ENCODE data around the gene ATP8B4. TPM values are rescaled to one million over a fixed set of nuclear protein-coding genes. Genes with fewer than 3 reads are reported as not detected.

Gene ATP8B4
- total and polyA plus RNA-seq, 2 of the 8 experiments (the other 6 are each of a cell fraction or from before 2014, with no cell fraction given): 0.17 to 0.24 TPM

DNA sequence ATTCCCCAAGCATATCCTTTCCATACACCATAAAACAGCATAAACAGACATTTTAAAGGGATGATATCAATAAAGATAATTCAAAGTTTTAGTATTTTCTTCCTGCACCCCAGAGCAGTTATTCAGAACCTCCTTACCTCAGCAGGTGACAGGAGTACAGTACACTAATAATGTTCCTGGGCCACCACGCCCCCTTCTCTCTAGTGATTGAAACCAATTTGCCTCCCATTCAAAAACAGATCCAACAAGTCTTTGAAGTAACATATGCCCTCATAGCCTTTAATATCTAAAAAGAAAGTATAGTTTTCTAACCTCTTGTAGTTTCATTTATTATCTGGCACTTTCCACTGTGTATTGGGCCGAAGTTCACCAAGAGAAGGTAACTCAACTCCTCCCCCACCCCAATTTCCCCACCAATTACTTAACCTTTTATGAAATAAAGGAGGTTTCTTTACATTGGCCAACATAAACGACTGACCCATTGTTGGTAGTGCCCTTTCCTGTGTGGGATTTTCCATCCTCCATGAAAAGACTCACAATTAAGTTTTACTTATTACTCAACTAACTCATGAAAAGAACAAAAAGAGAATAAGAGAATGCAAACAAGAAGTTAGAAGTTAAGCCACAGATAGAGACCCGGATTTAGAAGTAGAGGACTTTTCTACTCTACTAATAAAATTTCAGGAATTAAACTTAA lies 5.0 kb upstream of the ATP8B4 start:
- Histone ChIP-seq H3K4me1 (replicated peaks in 1 of 4; ENCODE audit: control insufficient read depth in 3 of 4, insufficient read depth in 4 of 4, low read length in 3 of 4) (no peaks in the 10 kb centered on the region; a peak in 1 of 7 replicates), H3K4me3 (ENCODE audit: extremely low read depth in 1 of 4, insufficient read depth in 2 of 4, low read depth in 3 of 4, low read length in 4 of 4) (no peak overlapping the region), H4K91ac (replicated peaks; ENCODE audit: insufficient read length, low read length) (no peak overlapping the region), H3K4me2 (ENCODE audit: insufficient read depth in 1 of 2, low read depth in 2 of 2, low read length in 2 of 2) (no peak overlapping the region), H3K9me3 (ENCODE audit: insufficient read depth in 2 of 2, low read depth in 1 of 2, low read length in 1 of 2) (no peaks in the 10 kb centered on the region), H2BK5ac (ENCODE audit: low read depth, low read length) (no peak overlapping the region), H4K20me1 (replicated peaks in 1 of 2; ENCODE audit: control insufficient read depth in 1 of 2, insufficient read depth in 2 of 2, low read length in 2 of 2) (no peaks in the 10 kb centered on the region), H3K18ac (ENCODE audit: extremely low read depth, low read length) (no peak overlapping the region), H3K27ac (ENCODE audit: low read depth, low read length) (no peak overlapping the region), H3K27me3 (replicated peaks in 1 of 4; ENCODE audit: control insufficient read depth in 3 of 4, extremely low read depth in 1 of 4, insufficient read depth in 3 of 4, low read length in 3 of 4) (no peaks in the 10 kb centered on the region), H2AK5ac (ENCODE audit: low read depth, low read length) (no peak overlapping the region), H3K36me3 (ENCODE audit: control insufficient read depth in 2 of 4, insufficient read depth in 4 of 4, low read length in 3 of 4) (no peaks in the 10 kb centered on the region), H2BK120ac (replicated peaks; ENCODE audit: low read depth, low read length) (no peak overlapping the region), H3K79me2 (ENCODE audit: control insufficient read depth in 1 of 2, insufficient read depth in 2 of 2, low read length in 2 of 2) (no peaks in the 10 kb centered on the region), H4K5ac (ENCODE audit: insufficient read length, low read depth, low read length) (no peak overlapping the region), H3K4ac (replicated peaks; ENCODE audit: insufficient read length, low read depth, low read length) (no peak overlapping the region), H2BK12ac (ENCODE audit: low read depth, low read length) (no peak overlapping the region), H4K8ac (ENCODE audit: extremely low read depth, insufficient read depth, low read length) (no peak overlapping the region), H3K9ac (replicated peaks in 1 of 4; ENCODE audit: extremely low read depth in 1 of 4, low read depth in 3 of 4, low read length in 3 of 4) (no peak overlapping the region), H3K56ac (replicated peaks; ENCODE audit: insufficient read length, low read depth, low read length) (no peak overlapping the region), H3K23me2 (ENCODE audit: low read depth, low read length) (no peaks in the 10 kb centered on the region), H2AFZ (ENCODE audit: low read length) (no peak overlapping the region), H3K23ac (ENCODE audit: insufficient read length) (no peak overlapping the region), H2BK15ac (ENCODE audit: low read length) (no peak overlapping the region), H3K14ac (ENCODE audit: insufficient read length) (no peak overlapping the region), H3K79me1 (ENCODE audit: low read depth, low read length) (no peaks in the 10 kb centered on the region), H2BK20ac (ENCODE audit: low read length) (no peak overlapping the region)
- no peak for DNase-seq (ENCODE audit: low read depth in 1 of 2, low spot score in 2 of 2)
- no peak for FAIRE-seq
- TF ChIP-seq NRF1 (IDR thresholded peaks at IDR 0.05; ENCODE audit: low read depth, low read length) (no peak), CBX8 (IDR thresholded peaks at IDR 0.05; ENCODE audit: borderline replicate concordance, low read depth, low read length) (no peak), NANOG (IDR thresholded peaks at IDR 0.05; ENCODE audit: insufficient read depth, low read depth, low read length, poor library complexity, severe bottlenecking) (no peak), KDM1A (IDR thresholded peaks at IDR 0.05; ENCODE audit: borderline replicate concordance, low read length) (no peak), RAD21 (IDR thresholded peaks at IDR 0.05 in 1 of 2, conservative IDR thresholded peaks at IDR 0.05 in 1 of 2; ENCODE audit: low read depth in 2 of 2, low read length in 2 of 2) (no peak), YY1 (IDR thresholded peaks at IDR 0.05; ENCODE audit: low read depth, low read length) (no peak), EGR1 (IDR thresholded peaks at IDR 0.05; ENCODE audit: borderline replicate concordance, low read depth, low read length) (no peak), CREB1 (IDR thresholded peaks at IDR 0.05) (no peak), BACH1 (IDR thresholded peaks at IDR 0.05; ENCODE audit: low read length) (no peak), SUZ12 (IDR thresholded peaks at IDR 0.05; ENCODE audit: low read length) (no peak), SP4 (IDR thresholded peaks at IDR 0.05; ENCODE audit: low read length) (no peak), TBP (IDR thresholded peaks at IDR 0.05; ENCODE audit: low read depth, low read length) (no peak)
- 91% methylated on average over 4 of the region's 4 CpGs; no CpG with 5 or more reads in 1 of the 2 experiments for WGBS, 2 experiments (ENCODE audit: extremely low coverage in 1 of 2, insufficient coverage in 1 of 2, insufficient read length in 1 of 2, insufficient replicate concordance in 2 of 2, low coverage in 1 of 2, low lambda C conversion rate in 2 of 2, missing lambda C conversion rate in 1 of 2)
- POLR2A ChIA-PET (ENCODE audit: partially characterized antibody): no interaction called here
- CTCF ChIA-PET (ENCODE audit: partially characterized antibody): interaction anchor here (0.5 to 1.3 kb wide), 4 partner anchors 16 to 191 kb away, joined by 3 to 4 read pairs (median 3); no protein-coding TSS in a partner anchor
